K562 (cell line): Measurements from ENCODE around the gene ADPRHL1. TPM values are rescaled to one million over a fixed set of nuclear protein-coding genes. Genes with fewer than 3 reads are reported as not detected.
A peak's percentile ranks its signal among the peaks of the same experiment; 100 is the strongest.

Experiments
- ATAC-seq: fragments of 200-7000 bp; cut with Tn5 transposase; 3 replicates; pipeline ENCODE4 v1.9.1; 2020; ENCODE audit warnings: moderate library complexity
- BruUV-seq: library from RNA; stranded (reverse); fragments of 400-500 nt; replicated peaks from 2 replicates; lab custom pipeline; 2021; lab: Mats Ljungman, UMichigan
- CTCF ChIA-PET: fragments of 300-600 bp; formaldehyde crosslinking; extraction: SDS; loops from one replicate; lab custom pipeline; 2021; ENCODE audit warnings: low intra/inter-chr PET ratio; lab: Yijun Ruan, JAX
- POLR2A ChIA-PET: fragments of 300-600, 350-650 bp; sonication (Branson Sonifier 250); formaldehyde crosslinking; extraction: SDS; loops from one replicate; lab custom pipeline; 2021; ENCODE audit warnings: antibody characterized with exemption, inconsistent platforms; lab: Yijun Ruan, JAX
- DNase-seq, 4 experiments: peaks; one replicate each; pipeline versions ENCODE4 v3.0.0 to v3.0.0-alpha.2; 2011 to 2018; ENCODE audit warnings: low spot score in 3 of 4, mixed read lengths in 3 of 4; ENCODE audit errors: extremely low read depth in 1 of 4
- FAIRE-seq: peaks from 2 replicates; lab custom pipeline; 2011; peaks lifted over from hg19 to GRCh38; lab: Jason Lieb, UNC
- H2AFZ ChIP-seq: 2 replicates; pipeline ENCODE4 v1.6.0; 2011; ENCODE audit warnings: low read depth, low read length, control low read depth, inconsistent platforms
- H3K27ac ChIP-seq: fragments of 200-600 bp; 3 replicates; pipeline ENCODE4 v1.8.0; 2011; ENCODE audit warnings: low read depth, mild to moderate bottlenecking, control low read depth, inconsistent platforms, low read length, moderate library complexity, mixed read lengths; ENCODE audit errors: extremely low read depth
- H3K27me3 ChIP-seq, 2 experiments: fragments of 300-600 bp in 1 of 2; 2 replicates in 1 of 2; 3 replicates in 1 of 2; pipeline versions ENCODE4 v1.6.0 to v1.8.0; 2011; ENCODE audit warnings: inconsistent platforms in 2 of 2, low read length in 2 of 2, mild to moderate bottlenecking in 1 of 2, mixed read lengths in 1 of 2, moderate library complexity in 1 of 2; ENCODE audit not compliant: control insufficient read depth in 2 of 2, insufficient read depth in 2 of 2
- H3K36me3 ChIP-seq: fragments of 300-600 bp; 3 replicates; pipeline ENCODE4 v1.8.0; 2011; ENCODE audit warnings: mild to moderate bottlenecking, low read length, inconsistent platforms; ENCODE audit not compliant: control insufficient read depth, insufficient read depth
- H3K4me1 ChIP-seq, 2 experiments: fragments of 200-600 bp in 1 of 2; replicated peaks in 1 of 2; 2 replicates in 1 of 2; 3 replicates in 1 of 2; pipeline versions ENCODE4 v1.5.1 to v1.8.0; 2011; ENCODE audit warnings: inconsistent platforms in 2 of 2, low read length in 2 of 2, mild to moderate bottlenecking in 1 of 2, mixed read lengths in 1 of 2, moderate library complexity in 1 of 2; ENCODE audit not compliant: control insufficient read depth in 2 of 2, insufficient read depth in 2 of 2
- H3K4me2 ChIP-seq: 2 replicates; pipeline ENCODE4 v1.6.1; 2011; ENCODE audit warnings: low read length, control low read depth, inconsistent platforms, mixed read lengths; ENCODE audit not compliant: insufficient read depth
- H3K4me3 ChIP-seq: fragments of 200-600 bp; sonication (generic), shearing (Covaris generic); 2 replicates; pipeline ENCODE4 v1.5.1; 2016; ENCODE audit warnings: control low read depth, inconsistent platforms
- H3K79me2 ChIP-seq: fragments of 200-600 bp; 3 replicates; pipeline ENCODE4 v1.8.0; 2011; ENCODE audit warnings: low read length, inconsistent platforms; ENCODE audit not compliant: control insufficient read depth, insufficient read depth
- H3K9ac ChIP-seq, 2 experiments: 2 replicates each; pipeline versions ENCODE4 v1.6.0 to v1.6.1; 2011; ENCODE audit warnings: low read depth in 2 of 2, low read length in 2 of 2, control low read depth in 1 of 2, inconsistent platforms in 1 of 2, mild to moderate bottlenecking in 1 of 2, mixed read lengths in 1 of 2; ENCODE audit not compliant: insufficient read depth in 1 of 2
- H3K9me1 ChIP-seq: one replicate; pipeline ENCODE4 v1.6.0; 2011; ENCODE audit warnings: inconsistent platforms, mild to moderate bottlenecking, low read length, moderate library complexity; ENCODE audit not compliant: control insufficient read depth, insufficient read depth
- H3K9me3 ChIP-seq: replicated peaks from 2 replicates; pipeline ENCODE4 v1.5.1; 2011; ENCODE audit warnings: low read depth, low read length, inconsistent platforms; ENCODE audit not compliant: control insufficient read depth, insufficient read depth
- H4K20me1 ChIP-seq: replicated peaks from 2 replicates; pipeline ENCODE4 v1.6.1; 2011; ENCODE audit warnings: low read length, inconsistent platforms, mixed read lengths; ENCODE audit not compliant: control insufficient read depth, insufficient read depth
- CLOCK ChIP-seq: fragments of 250-450 bp; sonication (Bioruptor Pico); IDR thresholded peaks from 2 replicates; pipeline ENCODE4 v1.4.0; 2020; ENCODE audit warnings: mild to moderate bottlenecking, moderate library complexity, borderline replicate concordance
- TCF15 ChIP-seq: fragments of 250-450 bp; sonication (Bioruptor Pico); IDR thresholded peaks from 2 replicates; pipeline ENCODE4 v1.8.0; 2022; ENCODE audit warnings: moderate library complexity, mild to moderate bottlenecking, inconsistent platforms
- TRIM24 ChIP-seq, 2 experiments: fragments of 450-650 bp; IDR thresholded peaks; 2 replicates each; pipeline ENCODE4 v1.6.1; 2016
- WGBS: fragments of 100-300 bp; shearing (Covaris generic); methylation state at CpG from one replicate; pipeline ENCODE4 v1.1.6; 2016; ENCODE audit warnings: low coverage, mixed read lengths; ENCODE audit not compliant: insufficient coverage; ENCODE audit errors: missing lambda C conversion rate; 5-methylcytosine and 5-hydroxymethylcytosine counted together
- in situ Hi-C: fragments of 300-500 bp; cut with MboI; formaldehyde crosslinking; loops from 4 replicates; pipeline ENCODE4 v1.15.0; 2018; ENCODE audit warnings: inconsistent platforms, mixed read lengths
- intact Hi-C: fragments of 100-400 bp; cut with micrococcal nuclease; formaldehyde crosslinking; loops from 2 replicates; pipeline ENCODE4 v1.14.2; 2022
- polyA plus RNA-seq, 8 experiments: library from polyadenylated mRNA; depleted of rRNA in 4 of 8; stranded (reverse) in 5 of 8; unstranded in 3 of 8; fragments of >200 nt; fragmentation: Nextera tagmentation in 2 of 8; fragmentation: Illumina TruSeq in 1 of 8; extraction: Ambion mirVana in 2 of 8; extraction: Trizol in 1 of 8; gene quantifications; 2 replicates each; pipeline versions ENCODE4 v1.2.1 to v1.2.3, GENCODE V29; 2011 to 2014; ENCODE audit warnings: inconsistent platforms in 1 of 8, missing spikeins in 1 of 8
- total RNA-seq, 7 experiments: library from RNA; depleted of rRNA in 6 of 7; stranded (reverse); fragments of >200 nt in 6 of 7; fragmentation: Illumina TruSeq in 2 of 7; extraction: Trizol in 2 of 7; gene quantifications; 2 replicates each; pipeline versions ENCODE4 v1.2.1 to v1.2.3, GENCODE V29; 2011 to 2021; ENCODE audit warnings: low replicate concordance in 1 of 7

The ADPRHL1 gene
- total and polyA plus RNA-seq, 9 of the 15 experiments (the other 6 are each of a cell fraction or from before 2014, with no cell fraction given) = 0.06 to 0.76 (median 0.37) TPM; not detected in 1

- Histone ChIP-seq H4K20me1 (no peaks in the 10 kb centered on the region), H3K79me2 (peaks cover 8% of the 10 kb centered on the region; the same call in 2 of the 3 replicates), H3K27ac (no peak overlapping the region), H3K4me3 (no peak overlapping the region), H3K4me1 (peaks cover 0 to 41% of the 10 kb centered on the region in 2 experiments; a peak in 3 of 5 replicates), H3K9me1 (no peaks in the 10 kb centered on the region), H2AFZ (no peak overlapping the region), H3K27me3 (no peaks in the 10 kb centered on the region), H3K4me2 (no peak overlapping the region), H3K9ac (peak overlapping the region in 1 of 2 experiments; percentile 31; a peak in 1 of 4 replicates), H3K9me3 (no peaks in the 10 kb centered on the region), H3K36me3 (no peaks in the 10 kb centered on the region)
- ChIA-PET POLR2A (interaction anchor here (0.9 kb wide), 1 partner anchor 31 kb away, joined by 3 read pairs; no protein-coding TSS in a partner anchor), CTCF (no interaction called here)
- BruUV-seq = no TSS peak
- 87% methylated on average over 15 of the region's 22 CpGs for WGBS
- FAIRE-seq = no peak
- intact Hi-C loops = no loop called here
- in situ Hi-C loops = no loop called here
- DNase-seq = no peak
- ATAC-seq = no peak
- TF ChIP-seq TRIM24 (IDR thresholded peaks at IDR 0.05) (no peak), CLOCK (CRISPR knock-in tag) (no peak), TCF15 (no peak)
These were observed 87.7 kb downstream of the ADPRHL1 start for GRCh38 chr13:113365583-113365970.
